KMS-11 (cell line): ENCODE measurements around the gene LPGAT1.

Experiments
- H2AFZ ChIP-seq: fragments of 200-600 bp; sonication (generic); 2 replicates; pipeline ENCODE4 v1.6.1; 2016; ENCODE audit warnings: antibody characterized with exemption, mixed run types, low read depth
- H3K27ac ChIP-seq: fragments of 200-600 bp; sonication (generic); 2 replicates; pipeline ENCODE4 v1.6.1; 2016; ENCODE audit warnings: mild to moderate bottlenecking, mixed run types
- H3K27me3 ChIP-seq: fragments of 200-600 bp; sonication (generic); 2 replicates; pipeline ENCODE4 v1.6.1; 2017; ENCODE audit warnings: mild to moderate bottlenecking, low read depth, mixed run types, moderate library complexity; ENCODE audit not compliant: insufficient read depth
- H3K36me3 ChIP-seq: fragments of 200-600 bp; sonication (generic); 2 replicates; pipeline ENCODE4 v1.6.1; 2017; ENCODE audit warnings: mild to moderate bottlenecking, mixed run types; ENCODE audit not compliant: insufficient read depth
- H3K4me1 ChIP-seq: fragments of 200-600 bp; sonication (generic); 2 replicates; pipeline ENCODE4 v1.6.1; 2016; ENCODE audit warnings: mild to moderate bottlenecking, low read depth, mixed run types; ENCODE audit not compliant: poor library complexity, severe bottlenecking
- H3K4me2 ChIP-seq: fragments of 200-600 bp; sonication (generic); 2 replicates; pipeline ENCODE4 v1.7.0; 2016; ENCODE audit warnings: mild to moderate bottlenecking, mixed run types
- H3K4me3 ChIP-seq: fragments of 200-600 bp; sonication (generic); IDR thresholded peaks from 2 replicates; pipeline ENCODE4 v1.6.1; 2017; ENCODE audit warnings: low read depth, low read length, mixed read lengths; ENCODE audit not compliant: insufficient read depth
- H3K79me2 ChIP-seq: fragments of 200-600 bp; sonication (generic); 2 replicates; pipeline ENCODE4 v1.6.1; 2016; ENCODE audit warnings: low read depth, mixed run types; ENCODE audit not compliant: insufficient read depth
- H3K9ac ChIP-seq: fragments of 200-600 bp; sonication (generic); 2 replicates; pipeline ENCODE4 v1.6.1; 2016; ENCODE audit warnings: mild to moderate bottlenecking, mixed run types
- H4K20me1 ChIP-seq: fragments of 200-600 bp; sonication (generic); 2 replicates; pipeline ENCODE4 v1.6.1; 2016; ENCODE audit warnings: mild to moderate bottlenecking, mixed run types; ENCODE audit not compliant: insufficient read depth
- TF ChIP-seq, protein P1 (sequence below): fragments of 200-600 bp; sonication (generic); conservative IDR thresholded peaks from 2 replicates; pipeline ENCODE4 v1.6.1; 2017; ENCODE audit warnings: low read depth, mild to moderate bottlenecking, antibody characterized with exemption, low read length, moderate library complexity, mixed read lengths

Gene LPGAT1

GRCh38 chr1:211808475-211808874 is 22.1 kb downstream of the LPGAT1 start:
- no peaks in the 10 kb centered on the region for H4K20me1 ChIP-seq
- H3K4me2 ChIP-seq: no peak overlapping the region
- no peak overlapping the region for H3K4me3 ChIP-seq
- H3K27me3 ChIP-seq: no peaks in the 10 kb centered on the region
- H2AFZ ChIP-seq: no peak overlapping the region
- H3K79me2 ChIP-seq: no peaks in the 10 kb centered on the region
- H3K4me1 ChIP-seq: no peaks in the 10 kb centered on the region
- H3K9ac ChIP-seq: no peak overlapping the region
- TF ChIP-seq, protein P1, sequence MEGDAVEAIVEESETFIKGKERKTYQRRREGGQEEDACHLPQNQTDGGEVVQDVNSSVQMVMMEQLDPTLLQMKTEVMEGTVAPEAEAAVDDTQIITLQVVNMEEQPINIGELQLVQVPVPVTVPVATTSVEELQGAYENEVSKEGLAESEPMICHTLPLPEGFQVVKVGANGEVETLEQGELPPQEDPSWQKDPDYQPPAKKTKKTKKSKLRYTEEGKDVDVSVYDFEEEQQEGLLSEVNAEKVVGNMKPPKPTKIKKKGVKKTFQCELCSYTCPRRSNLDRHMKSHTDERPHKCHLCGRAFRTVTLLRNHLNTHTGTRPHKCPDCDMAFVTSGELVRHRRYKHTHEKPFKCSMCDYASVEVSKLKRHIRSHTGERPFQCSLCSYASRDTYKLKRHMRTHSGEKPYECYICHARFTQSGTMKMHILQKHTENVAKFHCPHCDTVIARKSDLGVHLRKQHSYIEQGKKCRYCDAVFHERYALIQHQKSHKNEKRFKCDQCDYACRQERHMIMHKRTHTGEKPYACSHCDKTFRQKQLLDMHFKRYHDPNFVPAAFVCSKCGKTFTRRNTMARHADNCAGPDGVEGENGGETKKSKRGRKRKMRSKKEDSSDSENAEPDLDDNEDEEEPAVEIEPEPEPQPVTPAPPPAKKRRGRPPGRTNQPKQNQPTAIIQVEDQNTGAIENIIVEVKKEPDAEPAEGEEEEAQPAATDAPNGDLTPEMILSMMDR: no peak
- no peak overlapping the region for H3K27ac ChIP-seq
- no peaks in the 10 kb centered on the region for H3K36me3 ChIP-seq

GRCh38 chr1:211804915-211805314 is 25.6 kb downstream of the LPGAT1 start:
- Histone ChIP-seq H3K4me3 (no peak overlapping the region), H3K4me2 (no peak overlapping the region), H3K4me1 (no peaks in the 10 kb centered on the region), H3K79me2 (no peaks in the 10 kb centered on the region), H3K27ac (no peak overlapping the region), H3K36me3 (no peaks in the 10 kb centered on the region), H2AFZ (no peak overlapping the region), H3K9ac (no peak overlapping the region), H3K27me3 (no peaks in the 10 kb centered on the region), H4K20me1 (no peaks in the 10 kb centered on the region)
- TF ChIP-seq, protein P1: no peak

DNA sequence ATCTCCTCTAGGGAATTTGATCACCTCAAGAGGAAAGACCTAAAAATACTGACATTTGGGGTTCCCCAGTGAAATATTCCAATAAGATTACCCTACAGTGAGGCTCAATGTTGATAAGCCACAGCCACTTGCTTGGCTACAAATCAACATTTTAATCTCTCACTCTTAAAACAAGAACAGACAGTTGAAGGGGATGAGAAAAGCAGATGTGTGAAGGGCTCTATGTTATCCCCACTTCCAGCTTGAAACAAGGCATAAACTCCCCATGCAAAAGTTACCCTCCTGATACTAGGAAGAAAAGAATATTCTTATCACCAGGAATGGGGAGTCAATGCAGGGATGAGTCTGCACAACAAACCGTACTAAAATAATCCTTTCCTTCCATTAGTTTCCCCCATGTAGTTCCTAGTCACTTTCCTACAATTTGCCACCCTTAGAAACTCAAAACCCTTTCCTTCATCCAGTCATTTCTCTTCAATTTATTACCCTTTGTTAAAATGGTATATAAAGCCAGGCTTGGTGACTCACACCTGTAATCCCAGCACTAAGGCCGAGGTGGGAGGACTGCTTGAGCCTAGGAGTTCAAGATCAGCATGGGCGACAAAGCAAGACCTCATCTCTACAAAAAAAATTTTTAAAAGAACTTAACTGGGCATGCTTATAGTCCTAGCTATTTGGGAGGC is 29.5 kb downstream of the LPGAT1 start:
- Histone ChIP-seq H3K27me3 (no peaks in the 10 kb centered on the region), H3K9ac (no peak overlapping the region), H2AFZ (no peak overlapping the region), H3K79me2 (no peaks in the 10 kb centered on the region), H3K36me3 (no peaks in the 10 kb centered on the region), H3K4me1 (no peaks in the 10 kb centered on the region), H3K4me3 (no peak overlapping the region), H3K4me2 (no peak overlapping the region), H4K20me1 (no peaks in the 10 kb centered on the region), H3K27ac (no peak overlapping the region)
- TF ChIP-seq, protein P1: no peak

GRCh38 chr1:211797994-211798393 is 32.6 kb downstream of the LPGAT1 start:
- Histone ChIP-seq H3K4me2 (no peak overlapping the region), H3K9ac (no peak overlapping the region), H4K20me1 (no peaks in the 10 kb centered on the region), H3K27ac (no peak overlapping the region), H3K4me1 (no peaks in the 10 kb centered on the region), H3K36me3 (no peaks in the 10 kb centered on the region), H2AFZ (no peak overlapping the region), H3K27me3 (no peaks in the 10 kb centered on the region), H3K79me2 (no peaks in the 10 kb centered on the region), H3K4me3 (no peak overlapping the region)
- TF ChIP-seq, protein P1: no peak
